Measurements from ENCODE around the gene YTHDF1.

GRCh38 chr20:63223826-63224207, 7.9 kb upstream of the YTHDF1 start:
- no peak for TF ChIP-seq GATA2 (IDR thresholded peaks at IDR 0.05; ENCODE audit: low read depth, low read length)
- TF ChIP-seq GATA3 (IDR thresholded peaks at IDR 0.05; ENCODE audit: low read depth, low read length): no peak
